AG04449 (cell line): ENCODE measurements around the gene LANCL1.

ENCODE experiments used
- CTCF ChIA-PET: fragments of 350-600 bp; formaldehyde crosslinking; extraction: SDS; loops from one replicate; lab custom pipeline; 2021; ENCODE audit warnings: antibody characterized with exemption; lab: Yijun Ruan, JAX
- POLR2A ChIA-PET: fragments of 400-600, 350-600 bp; formaldehyde crosslinking; extraction: SDS; loops from one replicate; lab custom pipeline; 2020; ENCODE audit warnings: antibody characterized with exemption, inconsistent platforms; lab: Yijun Ruan, JAX
- DNase-seq: peaks from one replicate; pipeline ENCODE4 v3.0.0-alpha.2; 2010; ENCODE audit warnings: low read depth, low spot score
- H3K4me3 ChIP-seq: 2 replicates; pipeline ENCODE4 v1.5.1; 2011; ENCODE audit warnings: low read depth, mild to moderate bottlenecking, control low read depth, low read length
- TF ChIP-seq, protein P1 (sequence below): IDR thresholded peaks from one replicate; pipeline ENCODE4 v1.5.1; 2011; ENCODE audit warnings: mild to moderate bottlenecking, moderate library complexity, low read length, control low read depth, inconsistent platforms; ENCODE audit not compliant: insufficient read depth; ENCODE audit errors: missing control alignments

LANCL1 gene

DNA sequence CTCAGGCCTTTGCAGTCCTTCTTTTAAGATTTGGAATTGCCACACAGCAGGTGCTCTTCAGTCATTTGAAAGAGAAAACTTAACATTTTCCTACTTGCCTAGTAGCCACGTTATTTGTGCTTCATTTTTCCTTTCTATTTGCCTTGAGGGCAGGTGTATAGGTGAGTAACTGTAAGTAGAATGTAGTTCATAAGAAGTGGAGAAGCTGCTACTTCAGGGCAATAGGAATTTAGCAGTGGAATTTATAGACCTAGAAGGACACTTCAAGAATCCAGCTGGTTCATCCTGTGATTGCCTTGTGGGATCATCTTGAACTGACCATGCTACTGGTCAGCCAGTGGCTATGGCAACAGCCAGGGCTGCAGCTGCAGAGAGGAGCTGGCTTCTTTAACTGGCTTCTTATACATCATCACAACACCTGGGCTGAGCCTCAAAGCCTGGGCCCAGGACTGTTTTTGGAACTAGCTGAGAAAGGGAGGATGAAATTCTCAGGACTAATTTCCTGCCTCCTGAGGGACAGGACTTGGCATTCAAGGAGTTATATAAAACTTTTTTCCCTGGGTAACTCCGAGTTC, 5.1 kb upstream of the LANCL1 start:
- CTCF ChIA-PET: interaction anchor here (2.6 kb wide), 1 partner anchor 22 kb away, joined by 18 read pairs; no protein-coding TSS in a partner anchor
- H3K4me3 ChIP-seq: no peak overlapping the region
- DNase-seq: no peak
- POLR2A ChIA-PET: no interaction called here
- TF ChIP-seq, protein P1, sequence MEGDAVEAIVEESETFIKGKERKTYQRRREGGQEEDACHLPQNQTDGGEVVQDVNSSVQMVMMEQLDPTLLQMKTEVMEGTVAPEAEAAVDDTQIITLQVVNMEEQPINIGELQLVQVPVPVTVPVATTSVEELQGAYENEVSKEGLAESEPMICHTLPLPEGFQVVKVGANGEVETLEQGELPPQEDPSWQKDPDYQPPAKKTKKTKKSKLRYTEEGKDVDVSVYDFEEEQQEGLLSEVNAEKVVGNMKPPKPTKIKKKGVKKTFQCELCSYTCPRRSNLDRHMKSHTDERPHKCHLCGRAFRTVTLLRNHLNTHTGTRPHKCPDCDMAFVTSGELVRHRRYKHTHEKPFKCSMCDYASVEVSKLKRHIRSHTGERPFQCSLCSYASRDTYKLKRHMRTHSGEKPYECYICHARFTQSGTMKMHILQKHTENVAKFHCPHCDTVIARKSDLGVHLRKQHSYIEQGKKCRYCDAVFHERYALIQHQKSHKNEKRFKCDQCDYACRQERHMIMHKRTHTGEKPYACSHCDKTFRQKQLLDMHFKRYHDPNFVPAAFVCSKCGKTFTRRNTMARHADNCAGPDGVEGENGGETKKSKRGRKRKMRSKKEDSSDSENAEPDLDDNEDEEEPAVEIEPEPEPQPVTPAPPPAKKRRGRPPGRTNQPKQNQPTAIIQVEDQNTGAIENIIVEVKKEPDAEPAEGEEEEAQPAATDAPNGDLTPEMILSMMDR: no peak

DNA sequence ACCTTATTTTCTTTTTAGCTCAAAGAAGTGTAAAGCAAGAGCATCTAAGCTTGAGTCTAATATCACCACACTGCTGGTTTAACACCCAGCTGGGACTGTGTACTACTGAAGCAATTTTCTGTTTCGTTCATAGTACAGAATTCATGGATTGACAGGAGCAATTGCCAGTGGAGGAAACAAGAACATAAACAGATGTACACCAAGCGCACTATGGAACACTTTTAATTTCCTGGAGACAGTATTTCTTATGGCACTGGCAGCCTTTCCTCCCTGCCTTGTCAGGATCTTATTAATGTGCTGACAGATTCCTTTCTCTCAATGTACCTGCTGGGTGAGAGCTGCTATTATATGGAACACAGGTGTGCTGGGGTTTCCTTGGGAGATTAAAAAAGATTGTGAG, 4.2 kb upstream of the LANCL1 start:
- H3K4me3 ChIP-seq: no peak overlapping the region
- POLR2A ChIA-PET: no interaction called here
- CTCF ChIA-PET: interaction anchor here (2.6 kb wide), 1 partner anchor 23 kb away, joined by 18 read pairs; no protein-coding TSS in a partner anchor
- TF ChIP-seq, protein P1: no peak
- DNase-seq: no peak

DNA sequence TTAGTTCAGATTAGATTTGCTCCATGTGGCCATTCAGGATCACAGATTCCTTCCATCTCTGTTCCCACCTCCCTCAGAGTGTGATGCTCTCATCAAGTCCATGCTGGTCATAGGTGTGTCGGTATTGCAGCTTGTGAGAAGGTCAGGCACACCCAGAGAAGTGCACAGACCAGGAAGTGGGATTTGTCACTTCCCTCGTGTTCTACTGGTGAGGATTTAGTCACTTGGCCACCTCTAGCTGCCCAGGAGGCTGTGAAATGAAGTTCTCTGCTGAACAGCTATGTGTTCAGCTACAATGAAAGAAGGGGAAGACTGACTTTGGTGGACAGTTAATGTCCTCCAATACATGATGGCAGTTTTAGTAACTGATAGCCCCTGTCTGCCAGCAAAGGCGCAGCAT, 3.5 kb upstream of the LANCL1 start:
- CTCF ChIA-PET: interaction anchor here (2.6 kb wide), 1 partner anchor 24 kb away, joined by 18 read pairs; no protein-coding TSS in a partner anchor

DNA sequence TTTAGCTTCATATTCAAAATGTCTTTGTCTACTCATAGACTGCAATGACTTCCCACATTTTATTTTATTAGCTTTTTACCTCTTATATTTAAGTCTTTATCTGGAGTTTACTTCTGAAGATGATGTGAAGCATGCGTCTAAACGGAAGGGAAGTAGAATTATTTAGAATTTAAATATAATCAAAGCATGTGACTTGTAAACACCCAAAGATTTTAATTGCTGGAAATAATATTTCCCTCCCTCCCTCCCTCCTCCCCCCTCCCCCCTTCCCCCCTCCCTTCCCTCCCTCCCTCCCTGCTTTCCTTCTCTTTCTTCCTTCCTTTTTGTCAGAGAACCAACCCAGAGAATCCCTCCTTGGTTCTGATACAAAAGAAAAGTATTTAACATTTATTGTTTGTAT, 2.1 kb upstream of the LANCL1 start:
- DNase-seq: no peak
- ChIA-PET CTCF (no interaction called here), POLR2A (no interaction called here)
- no peak overlapping the region for H3K4me3 ChIP-seq
- TF ChIP-seq, protein P1: no peak

More for the DNA sequence above, 3.5 kb upstream of the LANCL1 start:
- H3K4me3 ChIP-seq: no peak overlapping the region
- TF ChIP-seq, protein P1: no peak
- DNase-seq: no peak
- POLR2A ChIA-PET: interaction anchor here (0.6 kb wide), 1 partner anchor 11 kb away, joined by 3 read pairs; no protein-coding TSS in a partner anchor

DNA sequence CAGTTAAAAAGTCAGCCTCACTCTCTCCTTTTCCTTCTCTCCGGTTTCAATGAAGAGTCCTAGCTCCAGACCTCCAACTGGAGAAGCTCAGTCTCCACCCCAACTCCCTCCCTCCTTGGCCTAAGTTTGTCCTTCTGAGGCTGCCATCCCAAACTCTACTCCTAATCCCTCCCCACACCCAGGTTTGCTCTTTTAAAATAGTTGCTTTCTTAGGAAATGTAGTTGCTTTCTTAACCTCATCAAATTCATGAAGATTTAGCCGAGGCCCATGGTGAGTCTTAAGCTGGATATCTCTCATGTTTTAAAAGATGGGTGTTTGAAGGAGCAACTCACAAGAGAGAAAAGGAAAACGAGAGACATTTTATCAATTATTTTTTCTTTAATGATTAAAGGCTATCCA, 937 bp upstream of the LANCL1 start:
- peak; percentile 10 for DNase-seq
- CTCF ChIA-PET: interaction anchor here (2.4 kb wide), 1 partner anchor 25 kb away, joined by 7 read pairs; no protein-coding TSS in a partner anchor
- POLR2A ChIA-PET: no interaction called here
- peak overlapping the region; percentile 78 for H3K4me3 ChIP-seq
- TF ChIP-seq, protein P1: no peak

DNA sequence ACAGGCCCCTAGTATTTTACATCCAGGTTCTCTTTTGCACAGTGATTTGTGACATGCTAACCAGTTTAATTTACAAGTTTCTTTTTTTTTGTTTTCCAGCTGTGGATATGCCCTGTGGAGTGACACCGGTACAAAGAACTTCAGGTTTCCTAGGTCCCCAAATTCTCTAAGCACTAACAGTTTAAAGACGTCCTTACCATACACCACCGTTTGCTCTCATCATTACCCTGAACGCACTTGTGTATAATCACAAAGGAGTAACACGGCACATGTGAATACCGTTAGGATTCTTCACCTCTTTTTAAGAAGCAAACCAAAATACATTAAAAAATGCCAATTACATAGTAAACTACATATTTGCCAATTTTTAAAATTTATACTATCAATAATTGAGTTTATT, 853 bp downstream of the LANCL1 start:
- POLR2A ChIA-PET: no interaction called here
- CTCF ChIA-PET: interaction anchor here (1.5 to 2.4 kb wide), 2 partner anchors 21 to 27 kb away, joined by 3 to 7 read pairs; no protein-coding TSS in a partner anchor
- TF ChIP-seq, protein P1: no peak
- H3K4me3 ChIP-seq: peak overlapping the region; percentile 78
- no peak for DNase-seq
